Transverse colon (tissue), 4 donors: ENCODE measurements around the gene FANCI.

ENCODE experiments used
- CTCF ChIP-seq, 5 experiments: fragments of 200-600 bp in 3 of 5; fragments of 450-650 bp in 2 of 5; sonication (generic) in 3 of 5; IDR thresholded peaks; 1 replicate in 2 of 5; 2 replicates in 3 of 5; pipeline ENCODE4 v1.5.1; 2016 to 2017; ENCODE audit warnings: antibody characterized with exemption in 5 of 5, inconsistent platforms in 3 of 5, mild to moderate bottlenecking in 2 of 5, moderate library complexity in 1 of 5
- EP300 ChIP-seq: sonication (generic); formaldehyde crosslinking; IDR thresholded peaks from one replicate; pipeline ENCODE4 v1.6.1; 2017; ENCODE audit warnings: antibody characterized with exemption, low read depth
- POLR2A ChIP-seq: fragments of 450-650 bp; IDR thresholded peaks from one replicate; pipeline ENCODE4 v1.6.1; 2016; ENCODE audit warnings: antibody characterized with exemption, mild to moderate bottlenecking, moderate library complexity
- POLR2AphosphoS5 ChIP-seq, 3 donors: sonication (generic); formaldehyde crosslinking; IDR thresholded peaks; one replicate each; pipeline ENCODE4 v1.6.1; 2016; ENCODE audit warnings: antibody characterized with exemption in 3 of 3

- TF ChIP-seq CTCF (IDR thresholded peaks at IDR 0.05) (no peak), EP300 (no peak), POLR2A (no peak), POLR2AphosphoS5 (IDR thresholded peaks at IDR 0.05) (no peak)
These were observed 116.7 kb downstream of the FANCI start for GRCh38 chr15:89360294-89360971.
